GM23338 (cell line): ENCODE results near the gene ATP9A.

Experiments used
- CREB1 ChIP-seq: fragments of 250-450 bp; sonication (Bioruptor Pico); IDR thresholded peaks from 2 replicates; pipeline ENCODE4 v1.5.0; 2020; ENCODE audit warnings: low read depth, mild to moderate bottlenecking, moderate library complexity
- CTCF ChIP-seq, 2 experiments: fragments of 200-600 bp in 1 of 2; sonication (generic) in 1 of 2; conservative IDR thresholded peaks; 2 replicates each; pipeline versions ENCODE4 v1.5.1 to v1.6.1; 2016 to 2017; ENCODE audit warnings: antibody characterized with exemption in 2 of 2, low read depth in 2 of 2, mild to moderate bottlenecking in 2 of 2, moderate library complexity in 1 of 2
- ETS1 ChIP-seq: IDR thresholded peaks from 2 replicates; pipeline ENCODE4 v1.6.1; 2016; ENCODE audit warnings: antibody characterized with exemption
- EZH2 ChIP-seq: fragments of 200-600 bp; sonication (generic); IDR thresholded peaks from one replicate; pipeline ENCODE4 v1.8.0; 2017; ENCODE audit warnings: antibody characterized with exemption, mild to moderate bottlenecking, low read depth; ENCODE audit not compliant: unreplicated experiment
- EZH2phosphoT487 ChIP-seq: fragments of 200-600 bp; sonication (generic); IDR thresholded peaks from one replicate; pipeline ENCODE4 v1.8.1; 2018; ENCODE audit warnings: antibody characterized with exemption; ENCODE audit not compliant: unreplicated experiment
- JUNB ChIP-seq: IDR thresholded peaks from one replicate; pipeline ENCODE4 v1.6.1; 2016; ENCODE audit warnings: antibody characterized with exemption; ENCODE audit not compliant: unreplicated experiment
- NANOG ChIP-seq: IDR thresholded peaks from 2 replicates; pipeline ENCODE4 v1.6.1; 2016; ENCODE audit warnings: antibody characterized with exemption, borderline replicate concordance
- POLR2AphosphoS5 ChIP-seq: IDR thresholded peaks from 2 replicates; pipeline ENCODE4 v1.6.1; 2016; ENCODE audit warnings: antibody characterized with exemption, low read depth
- REST ChIP-seq: IDR thresholded peaks from one replicate; pipeline ENCODE4 v1.6.1; 2018; ENCODE audit warnings: antibody characterized with exemption; ENCODE audit not compliant: unreplicated experiment
- STAT1 ChIP-seq: IDR thresholded peaks from one replicate; pipeline ENCODE4 v1.6.1; 2016; ENCODE audit warnings: antibody characterized with exemption; ENCODE audit not compliant: unreplicated experiment
- ZNF331 ChIP-seq: fragments of 250-450 bp; sonication (Bioruptor Pico); IDR thresholded peaks from 2 replicates; pipeline ENCODE4 v1.5.0; 2020; ENCODE audit warnings: low read depth, mild to moderate bottlenecking, moderate library complexity
- ZNF462 ChIP-seq: fragments of 250-450 bp; sonication (Bioruptor Pico); IDR thresholded peaks from 2 replicates; pipeline ENCODE4 v1.5.0; 2020; ENCODE audit warnings: mild to moderate bottlenecking, moderate library complexity

- no peak for TF ChIP-seq EZH2phosphoT487
- no peak for TF ChIP-seq STAT1
- no peak for TF ChIP-seq CTCF (conservative IDR thresholded peaks at IDR 0.05; ENCODE audit: low read depth in 2 of 2)
- TF ChIP-seq CREB1 (CRISPR knock-in tag): no peak
- TF ChIP-seq REST: no peak
- no peak for TF ChIP-seq POLR2AphosphoS5
- TF ChIP-seq ZNF331 (CRISPR knock-in tag): no peak
- TF ChIP-seq NANOG: no peak
- no peak for TF ChIP-seq EZH2
- no peak for TF ChIP-seq JUNB
- no peak for TF ChIP-seq ZNF462 (CRISPR knock-in tag)
- no peak for TF ChIP-seq ETS1
Observed at GRCh38 chr20:51622004-51622874, 146.0 kb downstream of the ATP9A start.
